ENCODE measurements around the gene TRERF1.

Gene TRERF1

GRCh38 chr6:42254505-42254904 is 197.2 kb downstream of the TRERF1 start:
- no peak for DNase-seq (ENCODE audit: low read depth in 3 of 3)

- DNase-seq (ENCODE audit: low read depth in 3 of 3): no peak
Measured at GRCh38 chr6:42251911-42252637, 199.7 kb downstream of the TRERF1 start.

- DNase-seq (ENCODE audit: low read depth in 3 of 3): no peak
Measured at GRCh38 chr6:42251500-42251899, 200.2 kb downstream of the TRERF1 start.

- no peak for DNase-seq (ENCODE audit: low read depth in 3 of 3)
Measured at GRCh38 chr6:42250274-42250931, 201.3 kb downstream of the TRERF1 start.

GRCh38 chr6:42249279-42249678 is 202.4 kb downstream of the TRERF1 start:
- no peak for DNase-seq (ENCODE audit: low read depth in 3 of 3)

DNA sequence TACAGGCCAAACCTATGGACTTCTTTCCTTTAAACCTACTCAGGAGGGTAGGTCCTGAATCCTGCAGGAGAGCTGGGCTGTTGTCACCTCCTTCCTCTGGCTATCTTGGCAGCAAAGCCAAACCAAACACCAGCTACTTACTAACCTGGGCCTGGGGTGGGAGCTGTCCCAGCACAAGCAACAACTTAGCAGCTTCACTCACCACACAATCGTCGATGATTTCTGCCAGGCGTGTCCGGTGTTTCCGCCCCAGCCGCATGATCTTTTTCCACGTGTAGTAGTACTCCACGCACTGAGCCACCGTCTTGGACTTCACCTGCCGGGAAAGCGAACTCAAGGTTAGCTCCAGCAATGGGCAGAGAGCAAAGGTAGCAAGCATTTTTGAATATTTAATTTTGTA is 208.7 kb downstream of the TRERF1 start:
- DNase-seq (ENCODE audit: low read depth in 3 of 3): no peak

DNA sequence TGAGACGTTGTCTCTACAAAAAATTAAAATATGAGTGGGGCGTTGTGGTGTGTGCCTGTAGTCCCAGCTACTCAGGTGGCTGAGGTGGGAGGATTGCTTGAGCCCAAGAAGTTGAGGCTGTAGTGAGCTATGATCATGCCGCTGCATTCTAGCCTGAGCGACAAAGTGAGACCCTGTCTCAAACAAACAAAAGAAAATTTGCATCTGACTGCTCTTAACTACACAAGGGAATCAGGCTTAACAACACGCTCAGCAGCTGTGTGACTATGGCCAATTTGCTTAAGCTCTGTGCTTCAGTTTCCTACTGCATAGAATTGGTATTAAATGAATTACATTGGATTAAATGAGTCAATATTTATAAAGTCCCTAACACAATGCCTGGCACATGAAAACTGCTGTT is 209.8 kb downstream of the TRERF1 start:
- DNase-seq (ENCODE audit: low read depth in 3 of 3): no peak

DNA sequence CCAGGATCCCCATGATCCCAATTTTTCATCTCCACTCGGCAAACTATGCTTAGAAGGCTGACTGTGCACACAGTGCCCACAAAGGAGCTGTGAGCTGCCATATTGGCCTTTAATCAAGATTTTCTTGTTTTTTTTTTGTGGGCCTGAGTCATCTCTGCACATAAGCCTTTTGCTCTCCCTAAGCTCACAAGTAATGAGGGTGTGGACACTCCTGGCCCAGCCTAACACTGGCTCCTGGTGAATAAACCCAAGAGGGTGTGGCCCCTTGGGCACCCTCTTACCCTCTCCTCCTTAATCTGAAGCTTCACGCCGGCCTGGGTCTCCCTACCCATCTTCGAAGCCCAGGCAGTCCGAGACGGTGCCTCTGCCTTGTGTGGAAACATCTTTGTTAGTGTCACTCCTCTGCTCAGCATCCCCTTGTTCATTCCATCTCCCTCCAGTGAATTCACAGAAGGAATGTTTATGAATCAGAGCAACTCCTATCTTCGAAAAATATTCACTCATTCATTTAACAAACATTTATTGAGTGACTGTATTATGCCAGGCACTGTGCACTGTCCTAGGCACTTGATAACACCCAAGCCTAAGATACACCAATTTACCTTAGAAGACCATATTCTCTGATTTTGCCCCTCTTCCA is 211.9 kb downstream of the TRERF1 start:
- no peak for DNase-seq (ENCODE audit: low read depth in 3 of 3)

GRCh38 chr6:42239333-42239732 is 212.4 kb downstream of the TRERF1 start:
- DNase-seq (ENCODE audit: low read depth in 3 of 3): no peak

GRCh38 chr6:42237857-42238256 is 213.9 kb downstream of the TRERF1 start:
- DNase-seq (ENCODE audit: low read depth in 3 of 3): no peak

- no peak for DNase-seq (ENCODE audit: low read depth in 3 of 3)
Measured at GRCh38 chr6:42236682-42237473, 214.8 kb downstream of the TRERF1 start.

DNA sequence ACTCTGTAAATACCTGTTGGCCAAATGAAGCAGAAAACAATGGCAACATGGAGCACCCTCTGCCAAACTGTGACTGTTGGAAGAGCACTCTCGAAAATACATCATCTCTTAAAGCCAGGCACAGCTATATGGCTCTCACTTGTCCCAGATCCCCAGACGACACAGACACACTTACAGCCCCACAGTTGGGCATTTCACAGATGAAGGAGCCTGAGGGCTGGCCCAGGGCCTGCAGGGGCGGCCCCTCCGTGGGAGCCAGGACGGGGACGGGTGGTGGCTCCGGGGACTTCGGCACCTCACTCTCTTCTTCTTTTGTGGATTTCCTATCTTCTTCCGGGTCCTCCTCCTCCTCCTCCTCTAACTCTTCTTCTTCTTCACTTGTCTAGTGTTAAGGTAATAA is 215.7 kb downstream of the TRERF1 start:
- DNase-seq (ENCODE audit: low read depth in 3 of 3): no peak

DNA sequence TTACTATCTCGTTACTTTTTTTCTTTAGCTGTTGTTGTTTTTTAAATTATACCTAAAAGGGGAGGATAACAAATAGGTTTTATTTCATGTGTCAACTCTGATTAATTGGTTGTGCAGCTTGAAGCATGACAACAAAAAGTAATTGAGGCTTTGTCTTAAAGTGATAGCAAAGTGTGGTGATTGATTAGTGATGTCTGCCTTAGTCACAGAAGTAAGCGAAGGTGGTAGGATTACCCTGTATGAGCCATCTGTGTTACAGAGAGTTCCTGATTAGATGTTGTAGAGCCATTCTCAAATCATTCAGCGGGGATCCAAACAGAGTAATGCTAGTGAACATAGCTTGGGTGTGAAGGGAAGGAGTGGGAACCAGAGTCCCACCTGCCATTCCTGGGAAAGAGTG is 219.7 kb downstream of the TRERF1 start:
- no peak for DNase-seq (ENCODE audit: low read depth in 3 of 3)

DNA sequence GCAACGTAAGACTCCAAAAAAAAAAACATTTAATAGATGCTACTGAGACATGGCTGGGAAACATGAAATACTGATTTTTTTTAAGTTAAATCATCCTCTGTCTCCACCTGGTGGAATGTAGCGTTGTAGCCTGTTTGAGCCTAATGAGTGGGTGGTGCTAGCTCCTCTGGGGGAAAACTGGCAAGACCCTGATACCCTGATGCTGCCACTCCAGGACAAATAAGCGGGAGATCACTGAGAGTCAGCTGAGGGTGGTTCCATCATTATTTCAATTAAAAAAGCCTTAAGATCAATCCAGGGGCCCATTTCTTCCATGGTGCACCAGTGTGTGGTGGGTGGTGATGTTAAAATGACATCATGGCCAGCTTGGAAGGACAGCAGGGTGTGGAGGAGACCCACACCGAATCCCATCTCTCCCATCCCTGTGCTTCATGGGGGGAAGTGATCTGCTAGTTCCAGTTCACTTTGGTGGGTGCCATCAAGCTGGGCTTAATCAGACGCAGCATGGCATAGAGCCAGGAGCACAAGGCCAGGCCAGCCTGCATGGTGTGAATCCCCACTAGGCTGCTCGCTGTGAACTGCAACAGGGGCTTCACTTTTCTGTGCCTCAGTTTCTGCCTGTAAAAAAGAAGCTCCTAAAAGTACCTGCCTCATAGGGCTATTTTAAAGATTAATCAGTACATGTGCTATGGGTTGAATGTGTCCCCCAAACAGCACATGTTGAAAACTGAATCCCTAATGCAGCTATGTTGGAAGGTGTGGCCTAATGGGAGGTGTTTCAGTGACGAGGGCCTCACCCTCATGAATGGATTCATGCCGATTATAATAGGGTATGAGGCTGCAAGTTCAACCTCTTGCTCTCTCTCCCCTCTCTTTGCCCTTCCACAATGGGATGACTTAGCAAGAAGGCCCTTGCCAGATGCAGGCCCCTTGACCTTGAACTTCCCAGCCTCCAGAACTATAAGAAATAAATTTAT is 221.1 kb downstream of the TRERF1 start:
- no peak for DNase-seq (ENCODE audit: low read depth in 3 of 3)

DNA sequence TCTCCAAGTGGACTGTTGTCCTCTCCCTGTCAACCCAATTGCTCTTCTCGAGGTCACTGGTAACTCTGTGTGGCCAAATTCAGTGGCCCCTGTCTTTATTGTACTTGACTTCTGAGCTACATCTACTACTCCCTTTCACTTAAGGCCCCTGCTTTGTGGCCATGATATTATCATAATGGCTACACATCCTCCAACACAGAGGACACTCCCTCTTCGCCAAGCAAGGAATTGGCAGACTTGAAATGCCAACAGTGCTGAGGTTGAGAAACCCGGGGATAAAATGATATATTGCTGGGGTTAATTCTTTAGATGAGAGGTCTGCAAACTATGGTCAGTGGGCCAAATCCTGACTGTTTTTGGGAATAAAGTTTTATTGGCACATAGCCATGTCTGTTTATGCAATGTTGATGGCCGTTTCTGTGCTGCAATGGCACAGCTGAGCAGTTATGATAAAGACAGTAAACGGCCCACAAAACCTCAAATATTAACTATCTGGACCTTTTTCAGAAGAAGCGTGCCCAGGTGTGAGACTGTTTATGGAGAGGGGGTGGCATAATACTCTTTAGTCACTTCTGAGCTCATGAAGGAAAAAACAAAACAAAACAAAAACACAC is 222.1 kb downstream of the TRERF1 start:
- no peak for DNase-seq (ENCODE audit: low read depth in 3 of 3)

GRCh38 chr6:42228305-42228704 is 223.4 kb downstream of the TRERF1 start:
- DNase-seq (ENCODE audit: low read depth in 3 of 3): no peak

- no peak for DNase-seq (ENCODE audit: low read depth in 3 of 3)
Measured at GRCh38 chr6:42227173-42227850, 224.4 kb downstream of the TRERF1 start.

DNA sequence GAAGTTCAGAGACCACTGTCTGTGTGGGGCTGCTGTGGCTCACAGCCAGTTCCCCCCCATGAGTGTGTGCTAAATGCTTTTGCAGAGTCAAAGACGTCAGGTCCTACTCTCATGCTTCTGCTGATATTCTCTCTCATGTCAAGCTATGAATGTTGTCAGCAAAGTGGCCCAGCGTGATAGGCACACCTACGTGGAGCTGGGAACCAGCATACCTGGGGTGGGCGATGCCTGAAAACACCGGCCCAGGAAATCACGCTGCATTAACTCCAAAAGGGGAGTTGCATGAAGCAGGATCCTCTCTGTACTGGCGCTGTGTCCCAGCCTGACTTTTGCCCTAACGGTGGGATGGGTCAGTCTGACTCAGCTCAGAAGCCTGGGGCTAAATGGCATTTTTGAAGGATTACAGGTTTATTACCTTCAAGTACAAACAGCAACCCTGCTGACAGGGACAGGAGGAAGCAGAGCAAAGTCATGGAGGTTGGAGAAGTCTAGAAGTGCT is 225.0 kb downstream of the TRERF1 start:
- no peak for DNase-seq (ENCODE audit: low read depth in 3 of 3)

DNA sequence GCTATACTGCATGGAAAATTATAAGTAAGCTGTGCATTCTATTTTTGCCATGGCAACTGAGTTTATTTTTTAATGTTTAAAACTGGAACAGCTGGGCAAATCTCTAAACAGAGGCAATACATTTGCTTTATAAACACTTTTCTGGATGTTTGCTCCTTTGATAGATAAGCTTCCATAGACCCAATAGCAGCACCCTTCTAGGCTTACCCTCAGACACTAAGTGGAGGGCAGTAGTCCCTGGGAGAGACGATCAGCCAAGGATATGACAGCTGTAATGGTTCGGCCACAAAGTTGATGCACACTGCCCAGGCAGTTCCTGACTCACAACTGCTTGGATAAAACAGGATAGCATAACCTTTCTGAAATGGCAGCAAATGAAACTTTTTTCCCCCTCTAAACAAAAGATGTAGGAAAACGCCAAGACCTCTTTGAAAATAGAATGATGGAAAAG is 225.5 kb downstream of the TRERF1 start:
- DNase-seq (ENCODE audit: low read depth in 3 of 3): no peak

GRCh38 chr6:42225419-42225818 is 226.3 kb downstream of the TRERF1 start:
- no peak for DNase-seq (ENCODE audit: low read depth in 3 of 3)

All from stimulated activated CD4-positive, alpha-beta T cell treated with anti-CD3 and anti-CD28 coated beads, TNF-alpha, amount 100 ng/mL, for 4 hours (primary cell).